Left lobe of liver (tissue), 2 donors: ENCODE data around the gene TBC1D3B. TPM values are rescaled to one million over a fixed set of nuclear protein-coding genes. Genes with fewer than 3 reads are reported as not detected.
"Not testable (repeated sequence)": the region's sequence is repeated elsewhere in the genome, so short reads cannot be mapped to it uniquely, and the experiment has no call there.

Experiments used
- ATAC-seq: fragments of 200-7000 bp; cut with Tn5 transposase; one replicate; pipeline ENCODE4 v1.9.1; 2020; ENCODE audit warnings: mild to moderate bottlenecking, moderate library complexity
- DNase-seq: peaks from one replicate; pipeline ENCODE4 v3.0.0-alpha.2; 2020; ENCODE audit warnings: low spot score
- total RNA-seq: library from RNA; stranded (reverse); gene quantifications from one replicate; pipeline ENCODE4 v1.2.1, GENCODE V29; 2021
- donor health status: DM: no; HTN: no; CAD: no; lungs with moderate emphysema.
- donor health status: DM: no; HTN: yes; CAD: no.

TBC1D3B gene
- total RNA-seq, 1 donor from 2014 or later, result 5.7 TPM

- ATAC-seq, DNase-seq: not testable (repeated sequence)
Observed at GRCh38 chr17:36201506-36201905, 25.1 kb upstream of the TBC1D3B start.

GRCh38 chr17:36201102-36201501, 24.7 kb upstream of the TBC1D3B start:
- ATAC-seq, DNase-seq: not testable (repeated sequence)

GRCh38 chr17:36198831-36199465, 22.5 kb upstream of the TBC1D3B start:
- peak; percentile 43 for ATAC-seq
- no peak for DNase-seq

GRCh38 chr17:36197387-36197703, 20.9 kb upstream of the TBC1D3B start:
- DNase-seq (no peak), ATAC-seq (no peak)

- DNase-seq, result no peak
- ATAC-seq, result no peak
Observed at GRCh38 chr17:36196131-36196486, 19.7 kb upstream of the TBC1D3B start.

- ATAC-seq, result no peak
- no peak for DNase-seq
Observed at GRCh38 chr17:36195434-36196130, 19.1 kb upstream of the TBC1D3B start.

- DNase-seq, ATAC-seq: not testable (repeated sequence)
Observed at GRCh38 chr17:36194832-36195433, 18.5 kb upstream of the TBC1D3B start.

GRCh38 chr17:36194147-36194831, 17.9 kb upstream of the TBC1D3B start:
- ATAC-seq, result peak; percentile 69
- not testable (repeated sequence) for DNase-seq

- no peak for DNase-seq
- ATAC-seq, result no peak
Observed at GRCh38 chr17:36193216-36193775, 16.9 kb upstream of the TBC1D3B start.

GRCh38 chr17:36190549-36191330, 14.3 kb upstream of the TBC1D3B start:
- not testable (repeated sequence) for ATAC-seq, DNase-seq

GRCh38 chr17:36189993-36190392, 13.6 kb upstream of the TBC1D3B start:
- not testable (repeated sequence) for ATAC-seq

GRCh38 chr17:36188891-36189306, 12.5 kb upstream of the TBC1D3B start:
- DNase-seq (no peak), ATAC-seq (peak; percentile 12)

More at GRCh38 chr17:36189993-36190392, 13.6 kb upstream of the TBC1D3B start:
- DNase-seq, result not testable (repeated sequence)

- DNase-seq, ATAC-seq: not testable (repeated sequence)
Observed at GRCh38 chr17:36187943-36188665, 11.7 kb upstream of the TBC1D3B start.

- ATAC-seq (peak; percentile 20), DNase-seq (peak; percentile 51)
Observed at GRCh38 chr17:36186810-36187763, 10.7 kb upstream of the TBC1D3B start.

- ATAC-seq (no peak), DNase-seq (no peak)
Observed at GRCh38 chr17:36185416-36185815, 9.0 kb upstream of the TBC1D3B start.

- DNase-seq (no peak), ATAC-seq (no peak)
Observed at GRCh38 chr17:36184023-36184765, 7.8 kb upstream of the TBC1D3B start.

GRCh38 chr17:36183001-36183971, 6.8 kb upstream of the TBC1D3B start:
- ATAC-seq (peak; percentile 94), DNase-seq (peak; percentile 74)
